IPS-11a (cell line): Measurements from ENCODE around the gene ZC3H11A.
"Not testable (repeated sequence)": the region's sequence is repeated elsewhere in the genome, so short reads cannot be mapped to it uniquely, and the experiment has no call there.

Source experiments
- H3K4me3 ChIP-seq: one replicate; pipeline ENCODE4 v1.5.1; 2013; ENCODE audit warnings: low read depth, low read length, control low read depth

The ZC3H11A gene

GRCh38 chr1:203795441-203796235 is at the start of gene ZC3H11A, which contains the start of gene ZBED6:
TSS of gene ZC3H11A (plus strand) at chr1:203795623. CDS start at chr1:203817071, 21,448 bp downstream.
TSS of gene ZBED6 (plus strand) at chr1:203795623. CDS start at chr1:203797523, 1,900 bp downstream.
- peak within 1 kb of the TSS; percentile 77 for H3K4me3 ChIP-seq

GRCh38 chr1:203746281-203746680 is 49.1 kb upstream of the ZC3H11A start:
- H3K4me3 ChIP-seq = no peak overlapping the region

- no peak overlapping the region for H3K4me3 ChIP-seq
These were observed 44.4 kb upstream of the ZC3H11A start for GRCh38 chr1:203751051-203751450.

- H3K4me3 ChIP-seq = not testable (repeated sequence)
These were observed 43.6 kb upstream of the ZC3H11A start for GRCh38 chr1:203751618-203752361.

- no peak overlapping the region for H3K4me3 ChIP-seq
These were observed 41.0 kb upstream of the ZC3H11A start for GRCh38 chr1:203754455-203754864.

- no peak overlapping the region for H3K4me3 ChIP-seq
These were observed 39.4 kb upstream of the ZC3H11A start for GRCh38 chr1:203756036-203756435.

- not testable (repeated sequence) for H3K4me3 ChIP-seq
These were observed 36.7 kb upstream of the ZC3H11A start for GRCh38 chr1:203758749-203759148.

GRCh38 chr1:203760506-203760905 is 34.9 kb upstream of the ZC3H11A start:
- no peak overlapping the region for H3K4me3 ChIP-seq

GRCh38 chr1:203761958-203762357 is 33.5 kb upstream of the ZC3H11A start:
- H3K4me3 ChIP-seq = not testable (repeated sequence)

GRCh38 chr1:203763505-203763904 is 31.9 kb upstream of the ZC3H11A start:
- H3K4me3 ChIP-seq = no peak overlapping the region

- no peak overlapping the region for H3K4me3 ChIP-seq
These were observed 31.1 kb upstream of the ZC3H11A start for GRCh38 chr1:203764105-203765028.

GRCh38 chr1:203765029-203765837 is 30.2 kb upstream of the ZC3H11A start, which contains the start of gene LAX1:
TSS of gene LAX1 (plus strand) at chr1:203765183. CDS start at chr1:203765566, 383 bp downstream.
- H3K4me3 ChIP-seq = no peak within 1 kb of the TSS

- H3K4me3 ChIP-seq = no peak overlapping the region
These were observed 27.2 kb upstream of the ZC3H11A start for GRCh38 chr1:203768256-203768655.

GRCh38 chr1:203769505-203770343 is 25.7 kb upstream of the ZC3H11A start:
- H3K4me3 ChIP-seq = no peak overlapping the region

- no peak overlapping the region for H3K4me3 ChIP-seq
These were observed 23.5 kb upstream of the ZC3H11A start for GRCh38 chr1:203771901-203772301.

- no peak overlapping the region for H3K4me3 ChIP-seq
These were observed 22.6 kb upstream of the ZC3H11A start for GRCh38 chr1:203772836-203773235.

GRCh38 chr1:203776636-203777035 is 18.8 kb upstream of the ZC3H11A start:
- no peak overlapping the region for H3K4me3 ChIP-seq

- no peak overlapping the region for H3K4me3 ChIP-seq
These were observed 17.8 kb upstream of the ZC3H11A start for GRCh38 chr1:203777596-203777995.

GRCh38 chr1:203778146-203778545 is 17.3 kb upstream of the ZC3H11A start:
- H3K4me3 ChIP-seq = no peak overlapping the region
